ENCODE measurements around the gene FOSL2.

Gene FOSL2

GRCh38 chr2:28425464-28425835, 32.8 kb downstream of the FOSL2 start:
- Mint-ChIP-seq H3K4me3 (no peak overlapping the region), H3K27ac (no peak overlapping the region), H3K36me3 (ENCODE audit: low read depth) (no peaks in the 10 kb centered on the region), H3K4me1 (peaks cover 17% of the 10 kb centered on the region), H3K27me3 (ENCODE audit: low read depth, poor library complexity) (peaks cover 7% of the 10 kb centered on the region), H3K9me3 (no peaks in the 10 kb centered on the region)
- no peak for DNase-seq
- TF ChIP-seq CTCF (IDR thresholded peaks at IDR 0.05), result no peak

- DNase-seq, result no peak
- H3K27ac Mint-ChIP-seq, result no peak overlapping the region
- H3K36me3 Mint-ChIP-seq (ENCODE audit: low read depth), result no peaks in the 10 kb centered on the region
- H3K27me3 Mint-ChIP-seq (ENCODE audit: low read depth, poor library complexity), result peaks cover 7% of the 10 kb centered on the region
- no peak for TF ChIP-seq CTCF (IDR thresholded peaks at IDR 0.05)
- no peak overlapping the region for H3K4me3 Mint-ChIP-seq
- H3K4me1 Mint-ChIP-seq, result peaks cover 17% of the 10 kb centered on the region
- H3K9me3 Mint-ChIP-seq, result peaks cover 2% of the 10 kb centered on the region
These were observed 35.2 kb downstream of the FOSL2 start for GRCh38 chr2:28427741-28428415.

GRCh38 chr2:28428486-28428885, 35.8 kb downstream of the FOSL2 start:
- H3K9me3 Mint-ChIP-seq, result peaks cover 8% of the 10 kb centered on the region

GRCh38 chr2:28429636-28430376, 37.1 kb downstream of the FOSL2 start:
- Mint-ChIP-seq H3K9me3 (peaks cover 18% of the 10 kb centered on the region), H3K36me3 (ENCODE audit: low read depth) (no peaks in the 10 kb centered on the region), H3K27ac (no peak overlapping the region), H3K4me1 (peaks cover 10% of the 10 kb centered on the region), H3K4me3 (no peak overlapping the region), H3K27me3 (ENCODE audit: low read depth, poor library complexity) (peaks cover 7% of the 10 kb centered on the region)
- TF ChIP-seq CTCF (IDR thresholded peaks at IDR 0.05), result no peak
- DNase-seq, result no peak

More at GRCh38 chr2:28428486-28428885, 35.8 kb downstream of the FOSL2 start:
- Mint-ChIP-seq H3K27me3 (ENCODE audit: low read depth, poor library complexity) (peaks cover 7% of the 10 kb centered on the region), H3K4me1 (peaks cover 17% of the 10 kb centered on the region), H3K27ac (no peak overlapping the region), H3K36me3 (ENCODE audit: low read depth) (no peaks in the 10 kb centered on the region), H3K4me3 (no peak overlapping the region)
- TF ChIP-seq CTCF (IDR thresholded peaks at IDR 0.05), result no peak
- no peak for DNase-seq

GRCh38 chr2:28430377-28430765, 37.7 kb downstream of the FOSL2 start:
- H3K27ac Mint-ChIP-seq, result no peak overlapping the region
- DNase-seq, result no peak
- peaks cover 13% of the 10 kb centered on the region for H3K4me1 Mint-ChIP-seq
- no peak overlapping the region for H3K4me3 Mint-ChIP-seq
- no peaks in the 10 kb centered on the region for H3K36me3 Mint-ChIP-seq (ENCODE audit: low read depth)
- peaks cover 20% of the 10 kb centered on the region for H3K9me3 Mint-ChIP-seq
- H3K27me3 Mint-ChIP-seq (ENCODE audit: low read depth, poor library complexity), result peaks cover 7% of the 10 kb centered on the region
- TF ChIP-seq CTCF (IDR thresholded peaks at IDR 0.05), result no peak
